ENCODE measurements around the gene RAP1GAP2. TPM values are rescaled to one million over a fixed set of nuclear protein-coding genes. Genes with fewer than 3 reads are reported as not detected.

RAP1GAP2 gene
- polyA plus RNA-seq, 1 of the 3 experiments (the other 2 are of a cell fraction) = 22.0 TPM

DNA sequence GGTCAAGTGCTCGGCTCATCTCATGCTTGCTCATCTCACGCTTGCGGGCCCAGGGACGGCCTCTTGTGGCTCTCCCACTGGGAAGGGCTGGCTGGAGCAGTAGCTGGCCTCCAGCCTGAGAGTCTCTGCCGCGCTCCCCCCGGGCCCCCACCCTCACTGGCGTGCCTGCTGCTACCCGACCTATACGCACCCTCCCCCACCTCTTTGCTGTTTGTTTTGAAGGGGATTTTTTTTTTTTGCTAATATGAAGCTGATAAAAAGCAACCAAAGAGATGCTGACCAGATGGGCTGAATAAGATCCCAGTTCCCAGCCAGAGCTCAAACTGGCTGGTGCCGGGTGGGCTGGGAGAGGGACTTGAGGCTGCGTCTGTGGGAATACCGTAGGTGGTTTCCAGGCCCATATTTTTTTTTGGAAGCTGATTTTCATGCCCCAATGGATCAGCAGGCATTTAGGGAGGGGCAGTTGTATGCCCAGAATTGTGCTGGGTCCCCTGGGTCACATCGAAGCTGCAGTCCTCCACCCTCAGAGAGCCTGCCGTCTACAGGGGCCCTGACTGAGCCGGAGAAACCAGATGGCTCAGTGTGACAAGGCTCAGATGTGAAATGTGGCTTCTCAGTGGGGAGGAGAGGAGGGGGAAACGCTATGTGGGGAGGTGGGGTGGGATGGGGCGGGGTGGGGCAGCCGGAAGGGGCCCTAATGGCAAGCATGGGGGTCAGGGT, 115.0 kb downstream of the RAP1GAP2 start (continued):
- no peak for TF ChIP-seq RXRA (IDR thresholded peaks at IDR 0.05; ENCODE audit: borderline replicate concordance, low read depth)
- TF ChIP-seq, protein P1, sequence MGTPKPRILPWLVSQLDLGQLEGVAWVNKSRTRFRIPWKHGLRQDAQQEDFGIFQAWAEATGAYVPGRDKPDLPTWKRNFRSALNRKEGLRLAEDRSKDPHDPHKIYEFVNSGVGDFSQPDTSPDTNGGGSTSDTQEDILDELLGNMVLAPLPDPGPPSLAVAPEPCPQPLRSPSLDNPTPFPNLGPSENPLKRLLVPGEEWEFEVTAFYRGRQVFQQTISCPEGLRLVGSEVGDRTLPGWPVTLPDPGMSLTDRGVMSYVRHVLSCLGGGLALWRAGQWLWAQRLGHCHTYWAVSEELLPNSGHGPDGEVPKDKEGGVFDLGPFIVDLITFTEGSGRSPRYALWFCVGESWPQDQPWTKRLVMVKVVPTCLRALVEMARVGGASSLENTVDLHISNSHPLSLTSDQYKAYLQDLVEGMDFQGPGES (IDR thresholded peaks at IDR 0.05; ENCODE audit: low read depth, low read length) = no peak
- no peak for TF ChIP-seq FOXM1 (IDR thresholded peaks at IDR 0.05; ENCODE audit: low read depth)
- TF ChIP-seq TCF12 (IDR thresholded peaks at IDR 0.05) = no peak
- TF ChIP-seq, protein P2, sequence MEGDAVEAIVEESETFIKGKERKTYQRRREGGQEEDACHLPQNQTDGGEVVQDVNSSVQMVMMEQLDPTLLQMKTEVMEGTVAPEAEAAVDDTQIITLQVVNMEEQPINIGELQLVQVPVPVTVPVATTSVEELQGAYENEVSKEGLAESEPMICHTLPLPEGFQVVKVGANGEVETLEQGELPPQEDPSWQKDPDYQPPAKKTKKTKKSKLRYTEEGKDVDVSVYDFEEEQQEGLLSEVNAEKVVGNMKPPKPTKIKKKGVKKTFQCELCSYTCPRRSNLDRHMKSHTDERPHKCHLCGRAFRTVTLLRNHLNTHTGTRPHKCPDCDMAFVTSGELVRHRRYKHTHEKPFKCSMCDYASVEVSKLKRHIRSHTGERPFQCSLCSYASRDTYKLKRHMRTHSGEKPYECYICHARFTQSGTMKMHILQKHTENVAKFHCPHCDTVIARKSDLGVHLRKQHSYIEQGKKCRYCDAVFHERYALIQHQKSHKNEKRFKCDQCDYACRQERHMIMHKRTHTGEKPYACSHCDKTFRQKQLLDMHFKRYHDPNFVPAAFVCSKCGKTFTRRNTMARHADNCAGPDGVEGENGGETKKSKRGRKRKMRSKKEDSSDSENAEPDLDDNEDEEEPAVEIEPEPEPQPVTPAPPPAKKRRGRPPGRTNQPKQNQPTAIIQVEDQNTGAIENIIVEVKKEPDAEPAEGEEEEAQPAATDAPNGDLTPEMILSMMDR (IDR thresholded peaks at IDR 0.05) = no peak
- TF ChIP-seq GABPA (IDR thresholded peaks at IDR 0.05; ENCODE audit: low read depth) = no peak
- TF ChIP-seq TAF1 (IDR thresholded peaks at IDR 0.05; ENCODE audit: borderline replicate concordance, low read depth, low read length) = no peak
- peak; percentile 34 for TF ChIP-seq RAD21 (IDR thresholded peaks at IDR 0.05; ENCODE audit: low read length)

DNA sequence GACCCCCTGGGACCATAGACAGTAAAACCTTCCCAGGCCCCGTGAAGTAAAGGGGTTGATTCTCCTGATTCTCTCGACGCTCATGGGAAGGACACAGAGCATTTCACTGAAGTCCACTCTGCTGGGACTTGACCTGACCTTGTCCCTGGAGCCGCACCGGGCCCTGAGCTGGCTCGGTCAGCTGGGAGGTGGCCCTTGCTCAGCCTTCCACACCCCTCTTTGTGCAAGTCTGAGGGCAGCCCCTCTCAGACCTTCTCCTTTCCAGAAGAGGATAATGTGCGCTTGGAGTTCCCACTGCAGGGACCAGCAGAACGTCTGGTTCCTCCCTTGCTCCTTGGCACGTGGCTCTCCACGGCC, 115.5 kb downstream of the RAP1GAP2 start:
- Histone ChIP-seq H3K9me3 (no peaks in the 10 kb centered on the region), H3K4me1 (ENCODE audit: control insufficient read depth in 1 of 2, insufficient read depth in 2 of 2, low read depth in 1 of 2, low read length in 1 of 2) (peaks cover 0 to 50% of the 10 kb centered on the region in 2 experiments; a peak in 1 of 4 replicates), H3K79me2 (ENCODE audit: insufficient read depth) (peaks cover 7% of the 10 kb centered on the region; the same call in 1 of the 2 replicates), H3K9ac (no peak overlapping the region), H3K9me2 (no peaks in the 10 kb centered on the region), H2AFZ (ENCODE audit: low read depth) (no peak overlapping the region), H3K36me3 (replicated peaks in 1 of 2; ENCODE audit: control insufficient read depth in 1 of 2, insufficient read depth in 2 of 2, low read length in 1 of 2) (no peaks in the 10 kb centered on the region), H4K20me1 (ENCODE audit: insufficient read depth) (no peaks in the 10 kb centered on the region), H3K4me2 (no peak overlapping the region), H3F3A (replicated peaks; ENCODE audit: insufficient read depth) (no peaks in the 10 kb centered on the region), H3K4me3 (ENCODE audit: low read depth in 2 of 2, low read length in 1 of 2) (no peak overlapping the region), H3K27me3 (ENCODE audit: insufficient read depth) (no peaks in the 10 kb centered on the region), H3K27ac (ENCODE audit: low read depth in 2 of 2, low read length in 1 of 2) (peak overlapping the region in 1 of 2 experiments; percentile 91; a peak in 2 of 4 replicates)
- CTCF ChIA-PET = interaction anchor here (1.0 to 17.6 kb wide), 3 partner anchors 18 to 85 kb away, joined by 3 to 177 read pairs (median 52); no protein-coding TSS in a partner anchor
- TF ChIP-seq GABPA (IDR thresholded peaks at IDR 0.05; ENCODE audit: low read depth) (no peak), ELF1 (IDR thresholded peaks at IDR 0.05) (no peak)
- TF ChIP-seq, protein P3, sequence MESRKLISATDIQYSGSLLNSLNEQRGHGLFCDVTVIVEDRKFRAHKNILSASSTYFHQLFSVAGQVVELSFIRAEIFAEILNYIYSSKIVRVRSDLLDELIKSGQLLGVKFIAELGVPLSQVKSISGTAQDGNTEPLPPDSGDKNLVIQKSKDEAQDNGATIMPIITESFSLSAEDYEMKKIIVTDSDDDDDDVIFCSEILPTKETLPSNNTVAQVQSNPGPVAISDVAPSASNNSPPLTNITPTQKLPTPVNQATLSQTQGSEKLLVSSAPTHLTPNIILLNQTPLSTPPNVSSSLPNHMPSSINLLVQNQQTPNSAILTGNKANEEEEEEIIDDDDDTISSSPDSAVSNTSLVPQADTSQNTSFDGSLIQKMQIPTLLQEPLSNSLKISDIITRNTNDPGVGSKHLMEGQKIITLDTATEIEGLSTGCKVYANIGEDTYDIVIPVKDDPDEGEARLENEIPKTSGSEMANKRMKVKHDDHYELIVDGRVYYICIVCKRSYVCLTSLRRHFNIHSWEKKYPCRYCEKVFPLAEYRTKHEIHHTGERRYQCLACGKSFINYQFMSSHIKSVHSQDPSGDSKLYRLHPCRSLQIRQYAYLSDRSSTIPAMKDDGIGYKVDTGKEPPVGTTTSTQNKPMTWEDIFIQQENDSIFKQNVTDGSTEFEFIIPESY (IDR thresholded peaks at IDR 0.05; ENCODE audit: borderline replicate concordance, low read depth) = no peak
- DNase-seq = no peak
- POLR2A ChIA-PET = interaction anchor here (0.6 to 2.4 kb wide), 4 partner anchors 13 to 92 kb away, joined by 3 to 15 read pairs (median 10); no protein-coding TSS in a partner anchor
- WGBS (ENCODE audit: low lambda C conversion rate) = 90% methylated on average over 4 of the region's 10 CpGs

Measured in SK-N-SH (cell line).